SW 1271 (cell line): ENCODE measurements around the gene PTS.

Source experiments
- DNase-seq, 2 experiments: peaks; one replicate each; lab custom pipeline; 2025; lab: John Stamatoyannopoulos, UW

The PTS gene

DNA sequence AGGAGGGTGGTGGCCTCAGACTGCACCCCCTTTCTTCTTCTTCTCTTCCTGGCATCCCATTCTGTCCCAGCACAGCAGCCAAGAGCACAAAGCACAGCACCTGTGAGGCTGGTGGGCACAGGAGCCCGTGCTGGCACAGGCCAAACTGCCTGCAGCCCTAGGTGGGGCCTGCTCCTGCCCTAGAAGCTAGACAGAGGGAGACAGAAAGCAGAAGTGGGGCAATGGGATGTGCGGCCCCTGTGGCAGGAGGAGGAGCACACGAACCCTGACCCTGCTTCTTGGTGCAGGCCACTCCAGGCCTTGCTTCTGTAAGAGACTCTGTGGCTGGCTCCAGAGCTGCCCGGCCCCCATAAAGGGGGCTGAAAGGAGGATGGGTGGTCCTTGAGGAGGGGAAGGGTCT lies 3.9 kb upstream of the PTS start:
- no peak for DNase-seq

DNA sequence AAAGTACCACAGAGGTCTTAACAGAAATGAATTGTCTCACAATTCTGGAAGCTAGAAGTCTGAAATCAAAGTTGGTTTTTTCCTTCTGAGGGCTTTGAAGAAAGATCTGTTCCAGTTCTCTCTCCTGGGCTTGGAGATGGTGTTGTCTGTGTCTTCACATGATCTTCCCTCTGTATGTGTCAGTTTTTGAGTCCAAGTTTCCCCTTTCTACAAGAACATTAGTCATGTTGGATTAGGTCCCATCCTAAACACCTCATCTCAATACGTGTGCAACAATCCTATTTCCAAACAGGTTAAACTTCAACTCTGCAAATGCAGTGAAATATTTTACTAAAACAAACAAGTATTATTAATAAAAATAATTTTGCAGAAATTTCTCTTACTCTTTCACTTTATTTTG lies 3.1 kb upstream of the PTS start:
- no peak for DNase-seq

DNA sequence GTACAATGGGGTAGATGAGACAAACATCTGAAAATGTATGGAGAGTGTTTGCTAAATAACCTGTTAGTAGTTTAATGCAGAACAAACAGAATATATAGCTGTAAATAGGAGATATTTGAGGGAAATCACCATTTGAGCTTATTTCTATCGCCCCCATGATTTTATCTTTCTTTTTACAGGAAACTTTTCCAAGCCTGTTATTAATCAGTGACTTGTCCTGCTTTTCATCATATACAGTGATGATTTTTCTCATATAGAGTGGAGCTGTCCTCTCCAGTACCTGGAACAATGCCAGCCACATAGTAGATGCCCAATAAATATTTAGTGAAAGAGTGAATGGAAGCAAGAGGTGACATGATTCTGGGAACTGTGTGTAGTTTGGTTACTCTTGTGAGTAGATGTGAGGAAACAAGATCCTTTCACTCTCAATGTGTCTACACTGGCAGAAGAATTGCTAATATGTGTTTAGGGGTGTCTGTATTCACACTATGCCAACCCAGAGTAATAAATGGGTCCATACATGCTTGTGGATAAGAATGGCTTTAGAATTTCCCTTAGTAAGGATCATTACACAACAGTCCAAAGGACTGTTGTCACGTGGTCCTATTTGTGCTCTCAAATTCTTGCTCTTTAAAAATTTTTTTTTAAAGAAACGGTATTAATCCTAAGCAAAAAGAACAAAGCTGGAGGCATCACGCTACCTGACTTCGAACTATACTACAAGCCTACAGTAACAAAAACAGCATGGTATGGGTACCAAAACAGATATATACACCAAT lies 2.3 kb upstream of the PTS start:
- no peak for DNase-seq

DNA sequence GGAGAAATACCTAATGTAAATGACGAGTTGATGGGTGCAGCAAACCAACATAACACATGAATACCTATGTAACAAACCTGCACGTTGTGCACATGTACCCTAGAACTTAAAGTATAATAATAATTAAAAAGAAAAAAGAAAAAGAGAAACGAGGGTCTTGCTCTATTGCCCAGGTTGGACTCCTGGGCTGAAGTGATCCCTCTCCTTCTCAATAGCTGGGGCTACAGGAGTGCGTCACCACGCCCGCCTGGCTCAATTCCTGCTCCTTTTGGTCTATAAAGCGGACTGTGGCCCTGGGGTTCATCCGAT lies 521 bp upstream of the PTS start:
- DNase-seq, result no peak

DNA sequence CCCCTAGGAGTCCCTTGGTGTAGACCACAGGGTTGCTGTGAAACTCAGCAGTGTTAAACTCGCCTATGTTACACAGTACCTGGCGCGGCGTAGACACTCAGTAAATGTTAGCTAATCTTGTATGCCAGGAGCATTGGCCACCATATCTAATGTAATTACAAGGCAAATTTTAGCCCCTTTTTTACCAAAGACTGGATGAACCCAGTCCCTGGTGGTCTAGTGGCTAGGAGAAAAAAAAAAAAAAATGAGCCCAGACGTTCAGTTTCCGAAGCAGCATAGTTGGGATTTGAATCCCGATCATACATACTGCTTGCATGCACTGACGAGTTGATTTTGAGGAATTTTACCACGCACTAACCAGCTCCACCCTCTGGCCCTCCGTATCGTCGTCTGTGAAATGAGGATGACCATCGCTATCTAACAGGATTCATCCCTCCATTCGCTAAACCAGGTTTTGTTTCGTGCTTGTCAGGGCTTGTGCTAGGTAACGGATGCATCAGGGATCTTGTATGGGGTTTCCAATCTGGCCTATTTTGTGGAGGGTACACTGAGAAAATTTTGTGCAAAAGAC lies 688 bp downstream of the PTS start:
- DNase-seq, result peak in 1 of 2 experiments; percentile 43

GRCh38 chr11:112227471-112227870 lies 1.2 kb downstream of the PTS start:
- no peak for DNase-seq

DNA sequence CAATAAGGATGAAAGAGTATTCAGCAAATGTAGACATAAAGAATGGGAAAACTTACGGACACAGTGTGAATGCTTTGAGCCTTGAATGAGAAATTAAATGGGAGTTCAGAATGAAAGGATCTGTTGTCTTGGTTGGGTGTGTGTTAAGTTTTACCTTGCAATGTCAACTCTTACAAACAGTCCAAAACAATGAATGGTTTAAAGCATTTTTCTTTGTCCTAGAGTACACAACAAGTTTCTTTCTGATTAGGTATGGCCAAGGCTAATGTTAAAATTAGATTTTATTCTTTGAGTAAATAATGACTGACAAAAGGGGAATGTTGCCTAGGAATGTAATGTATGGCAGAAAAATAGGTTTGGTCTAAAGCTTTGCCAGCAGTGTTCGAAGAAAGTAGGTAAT lies 2.5 kb downstream of the PTS start:
- DNase-seq, result no peak

DNA sequence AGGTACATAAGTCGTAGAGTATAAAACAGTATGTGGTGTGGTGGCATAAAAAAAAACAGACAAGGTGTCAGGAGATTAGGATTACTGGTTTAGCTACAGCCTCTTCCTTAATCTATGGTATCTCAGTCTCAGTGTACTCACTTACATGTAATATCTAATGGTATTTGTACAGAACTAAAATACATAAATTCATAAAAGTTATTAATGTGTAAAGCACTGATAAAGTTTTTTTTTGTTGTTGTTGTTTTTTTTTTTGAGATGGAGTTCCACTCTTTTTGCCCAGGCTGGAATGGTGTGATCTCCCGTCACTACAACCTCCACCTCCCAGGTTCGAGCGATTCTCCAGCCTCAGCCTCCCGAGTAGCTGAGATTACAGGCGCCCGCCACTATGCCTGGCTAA lies 2.9 kb downstream of the PTS start:
- no peak for DNase-seq

DNA sequence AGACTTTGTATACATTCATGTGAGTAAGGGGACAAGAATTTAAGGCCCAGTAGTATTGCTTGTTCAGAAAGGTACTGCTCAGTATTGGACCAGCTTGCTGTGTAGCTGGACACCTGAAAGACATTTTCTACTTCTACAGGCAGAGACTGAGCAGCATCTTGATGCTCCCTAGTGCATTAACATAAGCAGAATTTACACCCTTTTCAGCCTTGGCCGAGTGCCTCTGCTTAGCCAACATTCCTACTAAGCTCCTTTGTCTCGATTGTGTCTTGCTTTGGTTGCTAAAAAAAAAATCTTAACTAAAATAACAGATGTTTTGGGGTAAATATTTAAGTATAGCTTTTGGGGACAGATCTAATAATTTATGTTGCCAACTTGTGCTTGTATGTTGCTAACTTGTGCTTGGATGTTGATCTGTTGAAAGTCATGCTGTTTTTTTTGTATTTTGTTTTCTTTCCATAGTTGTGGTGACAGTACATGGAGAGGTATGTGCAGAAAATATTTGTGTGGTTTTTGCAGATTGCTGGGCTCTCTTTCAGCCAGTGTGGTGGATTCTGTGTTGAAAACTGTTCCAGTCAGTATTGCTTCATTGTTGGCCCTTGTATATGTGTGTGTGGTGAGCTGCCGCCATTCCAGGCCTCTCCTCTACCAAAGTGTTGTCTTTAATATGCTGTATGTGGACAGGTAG lies 3.7 kb downstream of the PTS start:
- DNase-seq, result no peak

- DNase-seq, result no peak
Measured at GRCh38 chr11:112231952-112232351, 5.7 kb downstream of the PTS start.

DNA sequence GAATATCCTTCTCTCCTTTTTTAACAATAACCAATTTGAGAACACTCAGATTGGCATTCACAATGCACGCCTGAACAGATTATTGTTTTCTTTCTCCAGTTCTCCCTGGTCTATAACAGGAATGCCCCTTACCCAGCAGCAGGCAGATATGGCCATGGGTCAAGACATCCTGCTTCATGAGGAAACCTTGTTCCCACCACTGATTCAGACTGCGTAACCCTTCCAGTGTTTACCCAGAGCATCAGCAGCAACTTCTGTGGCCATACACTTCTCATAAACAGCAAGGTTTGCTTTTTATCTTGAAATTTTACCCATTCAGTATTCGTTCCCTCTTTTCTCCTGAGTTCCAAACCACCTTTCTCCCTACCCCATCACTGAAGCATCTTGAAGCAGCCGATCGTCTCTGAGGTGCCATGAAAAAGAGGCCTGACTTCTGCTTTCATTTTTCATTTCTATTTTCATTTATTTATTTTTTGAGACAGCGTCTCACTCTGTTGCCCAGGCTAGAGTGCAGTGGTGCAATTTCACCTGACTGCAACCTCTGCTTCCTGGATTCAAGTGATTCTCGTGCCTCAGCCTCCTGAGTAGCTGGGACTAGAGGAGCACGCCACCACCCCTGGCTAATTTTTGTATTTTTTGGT lies 9.6 kb downstream of the PTS start:
- no peak for DNase-seq

- DNase-seq, result no peak
Measured at GRCh38 chr11:112237451-112237850, 11.2 kb downstream of the PTS start.

GRCh38 chr11:112238041-112238440 lies 11.8 kb downstream of the PTS start:
- no peak for DNase-seq

DNA sequence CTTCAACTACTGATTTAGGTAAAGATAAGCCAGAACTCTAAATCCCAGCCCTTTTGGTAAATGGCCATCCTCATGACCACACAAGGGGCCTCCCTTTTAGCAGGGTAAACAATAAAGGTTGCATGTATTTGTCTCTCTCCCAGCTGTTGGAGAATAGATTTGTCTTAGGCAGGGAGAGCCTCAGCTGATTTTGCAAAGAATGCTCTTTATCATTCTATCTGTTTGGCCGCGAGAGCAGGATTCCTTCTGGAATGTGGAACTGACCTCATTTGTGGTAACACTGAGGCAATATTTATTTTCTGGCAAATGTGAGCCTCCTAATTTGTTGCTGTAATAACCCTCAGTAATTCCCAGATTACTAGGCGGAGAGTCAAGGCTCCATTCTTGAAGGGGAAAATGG lies 15.3 kb downstream of the PTS start:
- DNase-seq, result no peak

GRCh38 chr11:112247201-112247600 lies 21.0 kb downstream of the PTS start:
- no peak for DNase-seq

GRCh38 chr11:112248201-112248600 lies 22.0 kb downstream of the PTS start:
- DNase-seq, result no peak

DNA sequence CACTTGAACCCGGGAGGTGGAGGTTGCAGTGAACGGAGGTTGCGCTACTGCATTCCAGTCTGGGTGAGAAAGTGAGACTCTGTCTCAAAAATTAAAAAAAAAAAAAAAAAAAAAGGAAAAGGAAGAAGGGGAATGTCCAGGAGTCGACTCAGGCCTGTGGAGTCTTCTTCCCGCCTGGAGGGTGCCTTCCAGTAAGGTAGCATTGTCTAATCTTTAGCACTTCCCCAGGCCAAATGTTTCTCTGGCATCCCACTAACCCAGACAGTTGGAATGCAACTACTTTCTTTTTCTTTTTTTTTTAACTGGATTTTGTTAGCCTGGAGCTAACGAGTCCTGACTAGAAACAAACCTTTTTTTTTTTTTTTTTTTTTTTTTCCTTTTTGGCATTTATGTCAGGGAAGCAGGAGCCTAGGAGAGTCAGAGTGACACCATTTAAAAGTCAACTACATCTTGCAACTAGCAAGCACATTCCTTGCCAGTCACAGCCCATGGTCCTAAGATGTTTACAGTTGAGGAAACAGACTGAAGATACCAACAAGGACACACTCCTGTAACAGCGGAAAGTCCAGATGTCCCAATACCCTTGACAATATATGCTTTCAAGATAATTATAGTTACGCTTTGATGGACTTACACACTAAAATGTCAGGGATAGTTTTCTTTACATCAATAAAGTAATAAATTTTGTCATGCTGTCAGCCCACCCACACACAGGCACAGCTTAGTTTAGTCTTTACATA lies 23.8 kb downstream of the PTS start:
- no peak for DNase-seq

GRCh38 chr11:112253605-112254242 lies 27.5 kb downstream of the PTS start:
- no peak for DNase-seq

DNA sequence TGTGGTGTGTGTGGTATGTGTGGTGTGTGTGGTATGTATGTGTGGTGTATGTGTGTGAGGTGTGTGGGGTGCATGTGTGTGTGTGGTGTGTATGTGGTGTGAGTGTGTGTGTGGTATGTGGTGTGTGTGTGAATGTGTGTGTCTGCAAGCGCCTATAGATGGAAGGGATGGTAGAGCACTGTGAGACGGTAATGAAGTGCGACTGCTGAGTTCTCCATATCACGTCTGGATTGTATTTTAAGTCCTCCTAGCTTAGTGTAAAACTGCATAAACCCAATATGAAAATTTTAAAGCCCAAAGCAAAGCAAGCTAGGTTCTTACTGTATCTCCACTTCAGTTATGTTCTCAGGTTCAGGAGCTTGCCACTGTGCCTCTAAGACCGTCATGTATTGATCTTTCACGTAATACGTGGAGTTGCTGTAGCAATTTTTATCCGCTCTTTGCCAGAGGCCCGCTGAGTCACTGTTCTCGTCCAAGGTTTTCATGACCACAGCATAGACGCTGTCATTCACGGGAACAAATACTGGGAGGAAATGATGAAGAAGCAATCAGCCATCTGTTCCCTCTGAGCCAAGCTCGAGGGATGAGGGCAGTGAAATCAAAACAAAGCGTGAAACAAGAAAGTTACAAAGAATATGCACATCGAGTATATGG lies 29.0 kb downstream of the PTS start:
- DNase-seq, result no peak

- no peak for DNase-seq
Measured at GRCh38 chr11:112260490-112260889, 34.3 kb downstream of the PTS start, which contains the start of gene PLET1. Gene PLET1 (minus strand): TSS chr11:112260860. CDS start chr11:112260589, 271 bp downstream.
